ENCODE measurements around the gene BCL10.

Gene BCL10

DNA sequence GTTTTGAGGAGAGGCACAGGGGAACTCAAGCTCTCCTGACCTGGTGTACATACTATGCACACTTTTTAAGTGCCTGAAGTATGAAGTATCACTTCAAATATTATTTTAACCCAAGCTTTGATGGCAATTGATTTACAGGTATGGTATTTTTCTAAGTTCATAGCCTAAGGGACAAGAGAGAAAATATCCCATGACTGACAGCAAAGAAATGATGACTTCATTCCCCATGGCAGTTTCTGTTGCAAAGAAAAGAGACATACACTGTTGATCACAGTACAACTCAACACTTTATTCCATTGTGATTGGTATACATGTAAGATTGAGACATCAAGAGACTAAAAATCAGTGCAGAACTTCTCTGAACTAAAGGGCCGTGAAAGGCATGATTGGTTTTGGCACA is 41.8 kb upstream of the BCL10 start:
- no peak for TF ChIP-seq FOXM1 (IDR thresholded peaks at IDR 0.05; ENCODE audit: borderline replicate concordance, low read depth)
- TF ChIP-seq CREB1 (IDR thresholded peaks at IDR 0.05; ENCODE audit: low read depth), result no peak
- no peak for TF ChIP-seq TAF1 (IDR thresholded peaks at IDR 0.05; ENCODE audit: low read depth)
- no peak for TF ChIP-seq TEAD4 (IDR thresholded peaks at IDR 0.05)
- TF ChIP-seq ZBTB7A (IDR thresholded peaks at IDR 0.05; ENCODE audit: low read depth), result no peak
- TF ChIP-seq RAD21 (IDR thresholded peaks at IDR 0.05; ENCODE audit: low read depth), result no peak
- TF ChIP-seq NFIC (IDR thresholded peaks at IDR 0.05), result no peak
- TF ChIP-seq, protein P1, sequence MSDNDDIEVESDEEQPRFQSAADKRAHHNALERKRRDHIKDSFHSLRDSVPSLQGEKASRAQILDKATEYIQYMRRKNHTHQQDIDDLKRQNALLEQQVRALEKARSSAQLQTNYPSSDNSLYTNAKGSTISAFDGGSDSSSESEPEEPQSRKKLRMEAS (IDR thresholded peaks at IDR 0.05), result no peak
- no peak for TF ChIP-seq EP300 (IDR thresholded peaks at IDR 0.05; ENCODE audit: borderline replicate concordance)
- TF ChIP-seq, protein P2, sequence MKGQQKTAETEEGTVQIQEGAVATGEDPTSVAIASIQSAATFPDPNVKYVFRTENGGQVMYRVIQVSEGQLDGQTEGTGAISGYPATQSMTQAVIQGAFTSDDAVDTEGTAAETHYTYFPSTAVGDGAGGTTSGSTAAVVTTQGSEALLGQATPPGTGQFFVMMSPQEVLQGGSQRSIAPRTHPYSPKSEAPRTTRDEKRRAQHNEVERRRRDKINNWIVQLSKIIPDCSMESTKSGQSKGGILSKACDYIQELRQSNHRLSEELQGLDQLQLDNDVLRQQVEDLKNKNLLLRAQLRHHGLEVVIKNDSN (IDR thresholded peaks at IDR 0.05), result no peak
- TF ChIP-seq YY1 (IDR thresholded peaks at IDR 0.05; ENCODE audit: low read depth), result no peak
- TF ChIP-seq, protein P3, sequence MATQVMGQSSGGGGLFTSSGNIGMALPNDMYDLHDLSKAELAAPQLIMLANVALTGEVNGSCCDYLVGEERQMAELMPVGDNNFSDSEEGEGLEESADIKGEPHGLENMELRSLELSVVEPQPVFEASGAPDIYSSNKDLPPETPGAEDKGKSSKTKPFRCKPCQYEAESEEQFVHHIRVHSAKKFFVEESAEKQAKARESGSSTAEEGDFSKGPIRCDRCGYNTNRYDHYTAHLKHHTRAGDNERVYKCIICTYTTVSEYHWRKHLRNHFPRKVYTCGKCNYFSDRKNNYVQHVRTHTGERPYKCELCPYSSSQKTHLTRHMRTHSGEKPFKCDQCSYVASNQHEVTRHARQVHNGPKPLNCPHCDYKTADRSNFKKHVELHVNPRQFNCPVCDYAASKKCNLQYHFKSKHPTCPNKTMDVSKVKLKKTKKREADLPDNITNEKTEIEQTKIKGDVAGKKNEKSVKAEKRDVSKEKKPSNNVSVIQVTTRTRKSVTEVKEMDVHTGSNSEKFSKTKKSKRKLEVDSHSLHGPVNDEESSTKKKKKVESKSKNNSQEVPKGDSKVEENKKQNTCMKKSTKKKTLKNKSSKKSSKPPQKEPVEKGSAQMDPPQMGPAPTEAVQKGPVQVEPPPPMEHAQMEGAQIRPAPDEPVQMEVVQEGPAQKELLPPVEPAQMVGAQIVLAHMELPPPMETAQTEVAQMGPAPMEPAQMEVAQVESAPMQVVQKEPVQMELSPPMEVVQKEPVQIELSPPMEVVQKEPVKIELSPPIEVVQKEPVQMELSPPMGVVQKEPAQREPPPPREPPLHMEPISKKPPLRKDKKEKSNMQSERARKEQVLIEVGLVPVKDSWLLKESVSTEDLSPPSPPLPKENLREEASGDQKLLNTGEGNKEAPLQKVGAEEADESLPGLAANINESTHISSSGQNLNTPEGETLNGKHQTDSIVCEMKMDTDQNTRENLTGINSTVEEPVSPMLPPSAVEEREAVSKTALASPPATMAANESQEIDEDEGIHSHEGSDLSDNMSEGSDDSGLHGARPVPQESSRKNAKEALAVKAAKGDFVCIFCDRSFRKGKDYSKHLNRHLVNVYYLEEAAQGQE (IDR thresholded peaks at IDR 0.05; ENCODE audit: low read depth), result no peak
- no peak for TF ChIP-seq EGR1 (IDR thresholded peaks at IDR 0.05)
- no peak for TF ChIP-seq TCF12 (IDR thresholded peaks at IDR 0.05; ENCODE audit: low read depth)
- no peak for TF ChIP-seq CEBPB (IDR thresholded peaks at IDR 0.05)

DNA sequence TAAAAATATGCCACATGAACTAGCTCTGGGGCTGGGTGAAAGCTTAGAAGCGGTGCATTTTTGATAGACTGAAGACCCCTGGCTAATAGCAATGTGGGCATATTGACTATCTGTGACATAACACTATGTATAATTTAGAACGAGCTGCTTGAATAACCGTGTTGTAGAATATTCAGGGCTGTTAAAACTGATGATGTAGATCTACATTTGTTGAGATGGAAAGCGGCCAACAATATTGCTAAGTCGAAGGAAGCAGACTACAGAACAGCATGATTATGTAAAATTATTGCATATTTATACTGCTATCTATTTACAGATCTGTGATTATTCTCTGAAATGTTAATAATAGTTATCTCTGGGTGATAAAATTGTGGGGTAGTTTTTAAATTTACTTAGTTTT is 41.1 kb upstream of the BCL10 start:
- TF ChIP-seq CEBPB (IDR thresholded peaks at IDR 0.05) (no peak), EP300 (IDR thresholded peaks at IDR 0.05; ENCODE audit: borderline replicate concordance) (no peak), TCF12 (IDR thresholded peaks at IDR 0.05; ENCODE audit: low read depth) (no peak), RAD21 (IDR thresholded peaks at IDR 0.05; ENCODE audit: low read depth) (no peak), YY1 (IDR thresholded peaks at IDR 0.05; ENCODE audit: low read depth) (no peak), TAF1 (IDR thresholded peaks at IDR 0.05; ENCODE audit: low read depth) (no peak), EGR1 (IDR thresholded peaks at IDR 0.05) (no peak), TEAD4 (IDR thresholded peaks at IDR 0.05) (no peak), FOXM1 (IDR thresholded peaks at IDR 0.05; ENCODE audit: borderline replicate concordance, low read depth) (no peak), ZBTB7A (IDR thresholded peaks at IDR 0.05; ENCODE audit: low read depth) (no peak), CREB1 (IDR thresholded peaks at IDR 0.05; ENCODE audit: low read depth) (no peak), NFIC (IDR thresholded peaks at IDR 0.05) (no peak)
- TF ChIP-seq, protein P3 (IDR thresholded peaks at IDR 0.05; ENCODE audit: low read depth), result no peak
- TF ChIP-seq, protein P2 (IDR thresholded peaks at IDR 0.05), result no peak
- TF ChIP-seq, protein P1 (IDR thresholded peaks at IDR 0.05), result no peak

DNA sequence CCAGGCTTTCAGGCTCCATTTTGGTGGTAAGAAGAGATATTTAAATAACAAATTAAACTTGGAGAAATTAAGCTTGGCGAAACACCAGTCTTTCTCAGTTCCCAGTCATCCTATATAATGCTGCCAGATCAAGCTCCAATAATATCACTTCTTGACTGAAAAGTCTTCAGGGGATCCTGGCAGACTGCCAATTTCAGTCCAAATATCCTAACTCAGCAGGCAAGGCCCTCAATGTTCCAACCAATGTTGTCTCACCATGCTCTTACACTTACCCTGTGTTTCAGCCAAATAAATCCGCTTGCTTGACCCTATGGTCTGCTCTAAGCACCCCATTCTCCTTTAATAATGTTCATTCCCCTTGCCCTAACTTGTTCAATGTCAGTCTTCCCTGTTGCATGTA is 39.9 kb upstream of the BCL10 start:
- TF ChIP-seq EGR1 (IDR thresholded peaks at IDR 0.05) (no peak), NFIC (IDR thresholded peaks at IDR 0.05) (peak; percentile 43; the same call in 1 of the 2 replicates), TEAD4 (IDR thresholded peaks at IDR 0.05) (no peak)
- TF ChIP-seq, protein P1 (IDR thresholded peaks at IDR 0.05), result no peak

DNA sequence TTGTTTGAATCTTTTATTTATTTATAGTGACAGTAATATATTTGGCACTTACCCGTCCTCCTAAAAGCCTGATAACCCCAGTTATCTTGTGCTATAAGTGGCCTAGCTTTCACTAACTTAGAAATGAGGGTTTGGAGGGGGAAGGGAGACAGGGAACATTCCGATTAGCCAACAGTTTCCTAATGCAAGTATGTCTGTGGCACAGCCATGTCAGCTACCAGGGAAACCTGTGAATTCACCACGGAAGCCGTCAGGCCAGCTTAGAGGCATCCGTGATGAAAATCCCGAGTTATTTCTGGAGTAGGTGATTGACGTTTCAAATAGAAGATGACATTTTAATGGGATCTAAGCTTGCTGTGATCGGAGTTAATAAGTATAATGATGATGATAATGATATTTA is 39.4 kb upstream of the BCL10 start:
- TF ChIP-seq, protein P3 (IDR thresholded peaks at IDR 0.05; ENCODE audit: low read depth), result no peak
- TF ChIP-seq FOXM1 (IDR thresholded peaks at IDR 0.05; ENCODE audit: borderline replicate concordance, low read depth) (no peak), RAD21 (IDR thresholded peaks at IDR 0.05; ENCODE audit: low read depth) (no peak), ZBTB7A (IDR thresholded peaks at IDR 0.05; ENCODE audit: low read depth) (no peak), CEBPB (IDR thresholded peaks at IDR 0.05) (no peak), EP300 (IDR thresholded peaks at IDR 0.05; ENCODE audit: borderline replicate concordance) (no peak), YY1 (IDR thresholded peaks at IDR 0.05; ENCODE audit: low read depth) (no peak), NFIC (IDR thresholded peaks at IDR 0.05) (no peak), TEAD4 (IDR thresholded peaks at IDR 0.05) (no peak)
- TF ChIP-seq, protein P2 (IDR thresholded peaks at IDR 0.05), result no peak
- TF ChIP-seq, protein P1 (IDR thresholded peaks at IDR 0.05), result no peak
